HG03280 (cell line): ENCODE data around the gene CBR1.

ENCODE experiments used
- ATAC-seq: cut with Tn5 transposase; IDR thresholded peaks from one replicate; pipeline ENCODE4 v1.9.1; 2021; ENCODE audit warnings: mild to moderate bottlenecking, moderate library complexity; ENCODE audit not compliant: unreplicated experiment

Gene CBR1

DNA sequence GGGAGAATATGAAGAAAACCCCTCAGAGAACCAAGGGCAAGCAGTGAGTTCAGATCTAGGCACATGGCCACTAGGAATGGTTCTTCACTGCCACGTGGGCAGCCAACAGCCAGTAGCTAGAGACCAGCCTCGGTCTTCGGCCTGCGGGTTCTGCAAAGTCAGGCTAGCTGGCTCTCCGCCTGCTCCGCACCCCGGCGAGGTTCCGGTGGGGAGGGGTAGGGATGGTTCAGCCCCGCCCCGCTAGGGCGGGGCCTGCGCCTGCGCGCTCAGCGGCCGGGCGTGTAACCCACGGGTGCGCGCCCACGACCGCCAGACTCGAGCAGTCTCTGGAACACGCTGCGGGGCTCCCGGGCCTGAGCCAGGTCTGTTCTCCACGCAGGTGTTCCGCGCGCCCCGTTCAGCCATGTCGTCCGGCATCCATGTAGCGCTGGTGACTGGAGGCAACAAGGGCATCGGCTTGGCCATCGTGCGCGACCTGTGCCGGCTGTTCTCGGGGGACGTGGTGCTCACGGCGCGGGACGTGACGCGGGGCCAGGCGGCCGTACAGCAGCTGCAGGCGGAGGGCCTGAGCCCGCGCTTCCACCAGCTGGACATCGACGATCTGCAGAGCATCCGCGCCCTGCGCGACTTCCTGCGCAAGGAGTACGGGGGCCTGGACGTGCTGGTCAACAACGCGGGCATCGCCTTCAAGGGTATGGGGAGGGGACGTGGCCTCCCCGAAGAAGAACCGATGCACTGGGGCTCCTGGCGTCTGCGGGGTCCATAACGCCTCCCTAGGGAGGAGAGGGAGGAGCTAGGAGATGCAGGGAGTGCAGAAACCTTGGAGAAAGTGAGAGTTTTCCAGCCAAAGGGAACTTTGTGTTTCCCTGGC is at the start of gene CBR1:
CBR1 (plus strand) TSS at position 312 of the 871 bp plus-strand sequence; CDS start at position 404, 92 bp downstream.
- peak; percentile 99 for ATAC-seq

GRCh38 chr21:36021251-36021837 is 48.5 kb upstream of the CBR1 start:
- peak; percentile 54 for ATAC-seq

GRCh38 chr21:36022427-36023091 is 47.3 kb upstream of the CBR1 start:
- no peak for ATAC-seq

DNA sequence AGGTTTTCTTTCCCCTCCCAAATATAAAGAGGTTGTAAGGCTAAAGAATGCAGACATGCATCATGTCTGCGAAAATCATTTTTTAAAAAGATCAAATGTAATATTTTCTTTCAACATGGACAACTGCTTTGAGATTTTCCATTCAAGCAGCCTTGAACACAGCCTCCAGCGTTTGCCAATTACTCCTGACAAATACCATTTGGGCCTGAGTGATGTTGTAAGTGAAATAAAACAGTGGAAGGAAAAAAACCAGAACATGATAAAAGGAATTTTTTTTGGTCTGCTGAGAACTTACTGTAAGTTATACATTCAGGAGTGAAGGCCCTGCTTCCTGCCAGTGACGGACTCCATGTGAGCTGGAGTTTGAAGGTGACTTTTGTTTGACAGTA is 46.7 kb upstream of the CBR1 start:
- no peak for ATAC-seq

DNA sequence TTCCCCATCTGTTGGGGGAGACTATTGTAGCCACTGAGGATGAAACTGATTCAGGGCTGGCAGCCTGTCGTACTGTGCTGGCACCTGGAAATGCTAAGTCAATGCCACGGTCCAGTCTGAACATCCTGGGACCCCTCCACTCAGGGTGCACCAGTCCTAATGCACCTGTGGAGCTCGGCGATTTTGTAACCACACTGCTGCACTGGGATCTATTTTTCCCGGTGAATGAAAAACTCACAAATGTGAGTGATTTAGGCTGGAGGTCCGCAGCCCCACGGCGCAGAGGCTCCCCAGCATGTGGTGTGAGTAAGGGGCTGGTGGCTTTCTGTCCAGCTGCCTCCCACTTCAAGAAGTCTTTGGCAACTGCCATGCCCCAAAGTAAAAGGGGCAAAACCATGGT is 45.0 kb upstream of the CBR1 start:
- ATAC-seq: no peak

DNA sequence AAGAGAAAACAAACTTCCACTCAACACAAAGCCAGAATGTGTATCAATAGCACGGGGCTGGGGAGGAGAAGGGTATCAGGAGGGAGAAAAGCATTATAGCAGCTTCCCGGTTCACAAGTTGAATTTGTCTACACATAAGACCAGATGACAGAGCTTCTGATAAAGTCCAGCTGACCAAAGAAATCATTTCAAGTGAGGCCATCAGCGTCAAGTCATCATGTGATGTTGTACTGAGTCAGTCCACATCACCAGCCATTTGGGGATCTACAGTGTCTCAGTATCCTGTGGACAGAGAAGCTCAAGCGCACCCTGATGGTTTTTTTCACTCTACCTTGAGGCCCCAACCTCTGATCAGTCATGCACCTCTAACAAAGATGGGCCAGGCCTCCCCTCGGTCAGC is 42.5 kb upstream of the CBR1 start:
- no peak for ATAC-seq

GRCh38 chr21:36028127-36029069 is 41.4 kb upstream of the CBR1 start:
- ATAC-seq: no peak

DNA sequence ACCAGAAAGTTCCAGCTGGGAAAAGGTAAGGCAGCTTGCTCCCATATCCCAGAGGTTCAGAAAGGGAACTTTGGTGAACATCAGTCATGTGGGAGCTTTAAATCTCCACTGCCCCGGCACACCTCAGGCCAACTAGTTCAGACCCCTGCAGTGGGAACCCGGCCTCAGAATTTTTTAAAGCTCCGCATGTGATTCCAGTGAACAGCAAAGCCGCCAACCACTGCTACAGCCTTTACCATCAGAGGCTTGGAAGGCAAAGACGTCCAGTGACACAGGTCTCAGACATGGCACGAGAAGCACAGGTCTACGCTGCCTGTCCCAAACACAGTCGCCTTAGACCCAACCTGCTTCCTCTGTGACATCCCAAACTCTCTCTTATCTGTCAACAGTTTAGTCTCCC is 40.5 kb upstream of the CBR1 start:
- no peak for ATAC-seq

- no peak for ATAC-seq
Measured at GRCh38 chr21:36030581-36031189, 39.1 kb upstream of the CBR1 start.

DNA sequence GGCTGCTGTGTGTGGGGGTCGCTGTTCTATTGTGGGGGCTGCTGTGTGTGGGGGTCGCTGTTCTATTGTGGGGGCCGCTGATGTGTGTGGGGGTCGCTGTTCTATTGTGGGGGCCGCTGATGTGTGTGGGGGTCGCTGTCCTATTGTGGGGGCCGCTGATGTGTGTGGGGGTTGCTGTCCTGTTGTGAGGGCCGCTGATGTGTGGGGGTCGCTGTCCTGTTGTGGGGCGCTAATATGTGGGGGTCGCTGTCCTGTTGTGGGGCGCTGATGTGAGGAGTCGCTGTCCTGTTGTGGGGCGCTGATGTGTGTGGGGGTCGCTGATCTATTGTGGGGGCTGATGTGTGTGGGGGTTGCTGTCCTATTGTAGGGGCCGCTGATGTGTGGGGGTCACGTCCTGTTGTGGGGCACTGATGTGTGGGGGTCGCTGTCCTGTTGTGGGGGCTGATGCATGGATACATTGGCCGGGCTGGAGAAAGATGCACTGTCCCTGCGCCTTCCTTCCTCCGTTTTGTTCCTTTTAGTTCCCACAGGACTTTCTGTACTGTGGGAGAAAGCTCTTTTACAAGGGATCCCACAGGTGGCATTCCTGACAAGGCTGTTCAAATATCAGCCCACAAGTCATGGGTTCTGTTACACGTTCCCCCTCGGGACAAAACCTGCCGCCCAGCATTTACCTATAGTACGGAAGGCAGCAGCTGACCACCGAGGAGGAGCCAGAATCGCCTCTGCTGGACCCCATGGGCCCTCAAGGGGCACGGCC is 37.0 kb upstream of the CBR1 start:
- ATAC-seq: no peak

GRCh38 chr21:36034211-36034913 is 35.5 kb upstream of the CBR1 start:
- ATAC-seq: no peak

- no peak for ATAC-seq
Measured at GRCh38 chr21:36035381-36035791, 34.4 kb upstream of the CBR1 start.

DNA sequence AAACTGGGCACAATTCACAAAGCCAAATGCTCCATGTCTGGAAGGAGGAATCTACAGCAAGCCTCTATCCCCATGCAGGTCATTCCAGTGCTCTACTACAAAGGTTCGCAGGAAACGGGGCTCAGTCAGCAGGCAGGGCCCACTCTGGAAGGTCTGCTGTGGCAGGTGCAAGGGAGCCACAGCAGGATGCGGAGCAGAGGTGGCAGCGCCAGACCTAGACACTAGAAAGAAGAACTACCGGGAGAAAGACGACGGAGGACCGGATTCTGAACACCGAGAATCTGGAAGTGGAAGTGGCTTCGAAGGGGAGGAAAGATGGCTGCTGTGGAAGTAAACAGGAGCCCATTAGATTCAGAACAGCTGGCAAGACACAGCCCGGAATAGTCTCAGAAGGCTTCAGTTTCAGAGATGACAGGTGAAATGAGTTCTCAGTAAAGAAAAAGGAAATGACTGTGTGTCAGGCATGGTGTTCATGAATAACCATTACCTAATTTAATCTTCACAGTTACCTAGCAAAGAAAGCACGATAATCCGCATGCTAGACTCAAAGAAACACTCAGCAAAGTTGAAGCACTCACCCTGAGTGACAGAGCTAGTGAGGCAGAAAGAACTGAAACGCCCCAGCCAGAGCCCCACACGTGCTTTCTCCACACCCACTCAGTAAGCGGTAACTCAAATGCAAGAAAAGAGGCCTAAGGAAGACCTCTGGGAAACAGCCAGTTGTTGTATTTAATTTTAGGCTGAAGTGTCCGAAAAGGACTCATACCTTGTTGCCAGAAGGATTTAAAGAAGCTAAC is 30.9 kb upstream of the CBR1 start:
- ATAC-seq: no peak

- no peak for ATAC-seq
Measured at GRCh38 chr21:36039861-36040260, 30.0 kb upstream of the CBR1 start.

- no peak for ATAC-seq
Measured at GRCh38 chr21:36040389-36040788, 29.4 kb upstream of the CBR1 start.

DNA sequence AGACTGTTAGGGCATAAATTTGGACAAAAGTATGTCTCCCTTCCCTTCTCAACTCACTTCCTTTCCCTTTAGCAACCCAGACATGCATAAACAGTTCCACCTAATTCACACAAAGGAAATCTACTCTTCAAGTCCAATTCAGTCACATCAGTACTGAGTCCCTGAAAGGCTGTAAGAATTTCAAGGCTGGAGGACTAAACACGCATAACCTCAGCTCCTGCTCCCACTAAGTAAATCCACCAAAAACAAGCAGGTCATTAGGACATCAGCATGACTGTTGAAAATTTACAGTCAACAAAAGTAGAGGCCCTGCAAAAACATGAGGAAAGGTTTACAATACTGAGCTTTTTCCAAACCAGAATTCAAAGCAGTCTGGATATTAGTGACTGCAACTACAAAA is 27.9 kb upstream of the CBR1 start:
- no peak for ATAC-seq

- no peak for ATAC-seq
Measured at GRCh38 chr21:36044056-36044455, 25.8 kb upstream of the CBR1 start.

DNA sequence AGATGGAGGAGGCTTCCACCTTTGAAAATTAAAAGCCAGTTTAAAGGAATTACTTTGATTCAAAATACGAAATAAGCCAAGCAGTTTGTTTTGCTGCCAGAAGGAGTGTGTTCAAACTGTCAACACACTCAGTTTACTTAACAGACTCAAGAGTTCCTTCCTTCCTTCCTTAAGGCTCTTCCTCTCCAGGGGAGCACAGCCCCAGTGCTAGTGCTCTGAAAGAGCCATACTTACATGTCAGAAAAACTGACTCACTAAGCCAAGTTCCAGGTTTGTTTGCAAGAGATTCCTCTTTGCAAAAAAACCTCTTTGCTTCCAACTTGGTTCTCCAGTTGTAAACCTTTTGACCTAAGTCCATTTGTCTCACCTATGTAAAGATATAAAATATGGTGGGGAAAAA is 23.8 kb upstream of the CBR1 start:
- no peak for ATAC-seq
